ENCODE results near the gene ZWILCH.

ZWILCH gene

DNA sequence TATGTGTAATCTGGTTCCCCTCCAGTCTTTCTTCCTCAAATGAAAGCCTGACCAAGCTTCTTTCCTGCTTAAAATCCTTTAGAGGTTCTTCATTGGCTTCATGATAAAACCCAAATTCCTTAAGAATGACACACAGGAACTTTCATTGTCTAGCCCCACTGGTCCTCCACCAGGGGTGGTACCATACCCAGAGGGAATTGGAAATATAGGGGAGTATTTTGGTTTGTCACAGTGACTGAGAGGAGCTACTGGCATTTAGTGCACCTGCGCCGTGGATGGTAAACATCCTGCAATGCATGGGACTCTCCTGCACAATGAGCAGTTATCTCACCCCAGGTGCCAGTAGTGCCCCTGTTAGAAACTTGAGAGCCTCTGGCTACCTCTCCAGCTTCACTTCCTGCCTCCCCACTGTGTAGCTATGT, 10.8 kb downstream of the ZWILCH start:
- no peak for DNase-seq (ENCODE audit: extremely low read depth, low read depth)
- H3K4me3 ChIP-seq (replicated peaks; ENCODE audit: low read depth, low read length) = no peak overlapping the region
- TF ChIP-seq, protein P1, sequence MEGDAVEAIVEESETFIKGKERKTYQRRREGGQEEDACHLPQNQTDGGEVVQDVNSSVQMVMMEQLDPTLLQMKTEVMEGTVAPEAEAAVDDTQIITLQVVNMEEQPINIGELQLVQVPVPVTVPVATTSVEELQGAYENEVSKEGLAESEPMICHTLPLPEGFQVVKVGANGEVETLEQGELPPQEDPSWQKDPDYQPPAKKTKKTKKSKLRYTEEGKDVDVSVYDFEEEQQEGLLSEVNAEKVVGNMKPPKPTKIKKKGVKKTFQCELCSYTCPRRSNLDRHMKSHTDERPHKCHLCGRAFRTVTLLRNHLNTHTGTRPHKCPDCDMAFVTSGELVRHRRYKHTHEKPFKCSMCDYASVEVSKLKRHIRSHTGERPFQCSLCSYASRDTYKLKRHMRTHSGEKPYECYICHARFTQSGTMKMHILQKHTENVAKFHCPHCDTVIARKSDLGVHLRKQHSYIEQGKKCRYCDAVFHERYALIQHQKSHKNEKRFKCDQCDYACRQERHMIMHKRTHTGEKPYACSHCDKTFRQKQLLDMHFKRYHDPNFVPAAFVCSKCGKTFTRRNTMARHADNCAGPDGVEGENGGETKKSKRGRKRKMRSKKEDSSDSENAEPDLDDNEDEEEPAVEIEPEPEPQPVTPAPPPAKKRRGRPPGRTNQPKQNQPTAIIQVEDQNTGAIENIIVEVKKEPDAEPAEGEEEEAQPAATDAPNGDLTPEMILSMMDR (IDR thresholded peaks at IDR 0.05; ENCODE audit: low read depth, low read length, missing control alignments) = no peak

DNA sequence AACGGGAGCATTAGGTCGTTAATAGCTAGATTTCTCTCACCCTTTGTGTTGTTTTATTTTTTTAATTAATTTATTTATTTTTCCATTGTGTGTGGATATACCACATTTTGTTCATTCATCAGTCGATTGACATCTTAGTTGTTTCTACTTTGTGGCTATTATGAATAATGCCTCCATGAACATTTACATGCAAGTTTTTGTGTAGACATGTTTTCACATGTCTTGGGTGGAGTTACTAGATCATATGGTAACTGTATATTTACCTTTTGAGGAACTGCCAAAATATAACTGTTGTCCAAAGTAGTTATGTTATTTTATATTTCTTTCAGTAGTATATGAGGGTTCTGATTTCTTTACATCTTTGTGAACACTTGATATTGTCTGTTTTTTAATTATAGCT, 18.8 kb downstream of the ZWILCH start:
- TF ChIP-seq, protein P1 (IDR thresholded peaks at IDR 0.05; ENCODE audit: low read depth, low read length, missing control alignments) = no peak
- no peak overlapping the region for H3K4me3 ChIP-seq (replicated peaks; ENCODE audit: low read depth, low read length)
- no peak for DNase-seq (ENCODE audit: extremely low read depth, low read depth)

DNA sequence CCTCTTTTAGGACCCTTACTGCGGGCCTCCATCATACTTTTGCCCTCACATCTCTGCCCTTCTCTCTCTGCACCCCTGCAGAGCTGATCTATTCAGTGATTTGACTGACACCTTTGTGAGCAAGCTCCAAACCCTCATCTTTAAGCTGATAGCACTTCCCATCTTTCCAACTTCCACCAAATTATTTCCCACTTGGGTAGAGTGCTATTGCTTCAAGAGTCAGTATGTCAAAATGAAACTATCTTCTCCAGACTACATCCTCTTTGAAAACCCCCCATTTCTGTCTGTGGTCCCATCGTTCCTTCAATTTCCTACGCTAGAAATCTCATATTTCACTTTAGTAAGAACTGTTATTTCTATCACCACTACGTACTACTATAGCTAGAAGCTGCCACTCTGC, 19.7 kb downstream of the ZWILCH start:
- no peak for DNase-seq (ENCODE audit: extremely low read depth, low read depth)
- no peak overlapping the region for H3K4me3 ChIP-seq (replicated peaks; ENCODE audit: low read depth, low read length)
- TF ChIP-seq, protein P1 (IDR thresholded peaks at IDR 0.05; ENCODE audit: low read depth, low read length, missing control alignments) = no peak

DNA sequence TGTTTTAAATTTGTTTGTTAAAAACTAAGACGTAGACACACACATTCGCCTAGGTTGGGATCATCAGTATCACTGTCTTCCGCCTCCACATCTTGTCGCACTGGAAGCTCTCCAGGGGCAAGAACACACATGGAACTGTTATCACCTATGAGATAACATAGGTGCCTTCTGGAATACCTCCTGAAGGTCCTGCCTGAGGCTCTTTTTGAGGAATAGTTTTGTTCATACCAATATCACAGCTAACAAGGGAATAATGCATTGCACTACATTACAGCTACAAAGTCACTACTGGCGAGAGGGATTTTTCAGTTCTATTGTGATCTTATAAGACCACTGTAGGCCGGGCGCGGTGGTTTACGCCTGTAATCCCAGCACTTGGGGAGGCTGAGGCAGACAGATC, 29.9 kb downstream of the ZWILCH start:
- H3K4me3 ChIP-seq (replicated peaks; ENCODE audit: low read depth, low read length) = no peak overlapping the region
- no peak for DNase-seq (ENCODE audit: extremely low read depth, low read depth)
- TF ChIP-seq, protein P1 (IDR thresholded peaks at IDR 0.05; ENCODE audit: low read depth, low read length, missing control alignments) = no peak

DNA sequence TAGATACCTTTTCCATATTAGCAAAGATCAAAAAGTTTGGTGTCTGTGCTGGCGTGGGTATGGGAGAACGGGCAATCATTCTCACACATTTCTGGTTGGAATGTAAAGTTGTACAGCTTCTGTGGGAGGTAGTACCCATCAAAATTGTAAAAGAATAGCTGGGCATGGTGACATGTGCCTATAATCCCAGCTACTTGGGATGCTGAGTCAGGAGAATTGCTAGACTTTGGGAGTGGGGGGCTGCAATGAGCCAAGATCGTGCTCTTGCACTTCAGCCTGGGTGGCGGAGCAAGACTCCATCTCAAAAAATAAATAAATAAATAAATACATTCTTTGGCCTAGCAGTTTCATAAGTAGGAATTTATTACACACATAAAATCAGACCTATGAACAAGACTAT, 37.8 kb downstream of the ZWILCH start:
- H3K4me3 ChIP-seq (replicated peaks; ENCODE audit: low read depth, low read length) = no peak overlapping the region
- TF ChIP-seq, protein P1 (IDR thresholded peaks at IDR 0.05; ENCODE audit: low read depth, low read length, missing control alignments) = no peak
- DNase-seq (ENCODE audit: extremely low read depth, low read depth) = no peak

DNA sequence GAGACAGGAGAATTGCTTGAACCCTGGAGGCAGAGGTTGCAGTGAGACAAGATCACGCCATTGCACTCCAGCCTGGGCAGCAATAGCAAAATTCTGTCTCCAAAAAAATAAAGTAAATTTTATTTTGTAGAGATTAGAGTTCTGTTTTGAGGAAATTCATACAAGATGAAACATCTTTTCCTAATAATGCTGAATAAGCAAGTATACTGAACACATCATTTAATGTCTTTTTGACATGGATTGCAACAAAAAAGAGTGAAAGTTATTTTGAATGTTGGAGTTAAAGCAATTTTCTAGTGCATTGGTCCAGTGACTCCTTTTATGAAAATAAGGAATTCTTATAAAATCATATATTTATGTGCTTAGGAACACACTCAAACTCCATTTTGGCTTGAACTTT, 40.1 kb downstream of the ZWILCH start:
- no peak for DNase-seq (ENCODE audit: extremely low read depth, low read depth)

DNA sequence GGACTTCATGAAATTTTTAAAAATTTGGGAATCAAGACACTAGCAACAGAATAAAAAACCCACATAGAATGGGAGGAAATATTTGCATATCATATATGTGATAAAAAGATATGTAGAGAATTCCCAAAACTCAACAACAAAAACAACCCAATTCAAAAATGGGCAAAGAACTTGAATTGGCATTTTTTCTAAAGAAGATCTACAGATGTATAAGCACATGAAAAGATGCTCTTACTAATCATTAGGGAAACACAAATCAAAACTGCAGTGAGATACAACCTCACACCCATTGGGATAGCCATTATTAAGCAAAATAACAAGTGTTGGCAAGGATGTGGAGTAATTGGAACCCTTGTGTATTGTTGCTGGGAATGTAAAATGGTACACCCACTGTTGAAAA, 50.6 kb downstream of the ZWILCH start:
- no peak overlapping the region for H3K4me3 ChIP-seq (replicated peaks; ENCODE audit: low read depth, low read length)
- DNase-seq (ENCODE audit: extremely low read depth, low read depth) = no peak
- TF ChIP-seq, protein P1 (IDR thresholded peaks at IDR 0.05; ENCODE audit: low read depth, low read length, missing control alignments) = no peak

More for the DNA sequence above, 40.1 kb downstream of the ZWILCH start:
- no peak overlapping the region for H3K4me3 ChIP-seq (replicated peaks; ENCODE audit: low read depth, low read length)
- TF ChIP-seq, protein P1 (IDR thresholded peaks at IDR 0.05; ENCODE audit: low read depth, low read length, missing control alignments) = no peak
